Neural cell (in vitro differentiated cells): ENCODE data around the gene EDA. TPM values are rescaled to one million over a fixed set of nuclear protein-coding genes. Genes with fewer than 3 reads are reported as not detected.

Experiments used
- H2AFZ ChIP-seq: fragments of 200-600, 300-800 bp; sonication (generic), shearing (Covaris generic); 2 replicates; pipeline ENCODE4 v1.6.0; 2014; ENCODE audit warnings: low read depth, mild to moderate bottlenecking, antibody characterized with exemption, low read length, moderate library complexity
- H3F3A ChIP-seq: fragments of 200-600 bp; shearing (Covaris generic); 2 replicates; pipeline ENCODE4 v1.6.1; 2016; ENCODE audit warnings: mild to moderate bottlenecking, moderate library complexity, mixed read lengths, antibody characterized with exemption, low read length; ENCODE audit not compliant: insufficient read depth, poor library complexity, severe bottlenecking
- H3K27ac ChIP-seq: fragments of 200-600, 300-800 bp; sonication (generic), shearing (Covaris generic); 2 replicates; pipeline ENCODE4 v1.5.1; 2014; ENCODE audit warnings: mild to moderate bottlenecking, low read length, moderate library complexity
- H3K27me3 ChIP-seq: fragments of 300-800, 200-600 bp; sonication (generic), shearing (Covaris generic); 2 replicates; pipeline ENCODE4 v1.6.0; 2014; ENCODE audit warnings: mild to moderate bottlenecking, low read depth, low read length, moderate library complexity; ENCODE audit not compliant: insufficient read depth
- H3K36me3 ChIP-seq: fragments of 300-800, 200-600 bp; sonication (generic), shearing (Covaris generic); 2 replicates; pipeline ENCODE4 v1.5.1; 2014; ENCODE audit warnings: mild to moderate bottlenecking, antibody characterized with exemption, low read length, moderate library complexity; ENCODE audit not compliant: insufficient read depth
- H3K4me2 ChIP-seq: fragments of 300-800, 200-600 bp; sonication (generic), shearing (Covaris generic); 2 replicates; pipeline ENCODE4 v1.6.0; 2014; ENCODE audit warnings: mild to moderate bottlenecking, low read length
- H3K4me3 ChIP-seq: fragments of 300-800, 200-600 bp; sonication (generic), shearing (Covaris generic); 2 replicates; pipeline ENCODE4 v1.5.1; 2014; ENCODE audit warnings: mild to moderate bottlenecking, low read length, moderate library complexity
- H3K79me2 ChIP-seq: fragments of 200-600 bp; shearing (Covaris generic); replicated peaks from 2 replicates; pipeline ENCODE4 v1.6.0; 2014; ENCODE audit warnings: mild to moderate bottlenecking, low read length, moderate library complexity; ENCODE audit not compliant: insufficient read depth
- H3K9ac ChIP-seq: fragments of 300-800, 200-600 bp; sonication (generic), shearing (Covaris generic); 2 replicates; pipeline ENCODE4 v1.6.1; 2016; ENCODE audit warnings: mild to moderate bottlenecking, low read length, mixed read lengths
- H3K9me2 ChIP-seq: fragments of 200-600 bp; shearing (Covaris generic); 2 replicates; pipeline ENCODE4 v1.6.1; 2016; ENCODE audit warnings: mild to moderate bottlenecking, low read length, mixed read lengths; ENCODE audit not compliant: insufficient read depth
- H3K9me3 ChIP-seq: fragments of 200-600, 300-800 bp; sonication (generic), shearing (Covaris generic); 2 replicates; pipeline ENCODE4 v1.6.1; 2016; ENCODE audit warnings: mild to moderate bottlenecking, mixed run types, low read length, moderate library complexity, mixed read lengths
- H4K20me1 ChIP-seq: fragments of 200-600 bp; shearing (Covaris generic); 2 replicates; pipeline ENCODE4 v1.6.1; 2016; ENCODE audit warnings: mild to moderate bottlenecking, mixed run types; ENCODE audit not compliant: insufficient read depth
- CTCF ChIP-seq: fragments of 450-650 bp; IDR thresholded peaks from 2 replicates; pipeline ENCODE4 v1.5.1; 2014; ENCODE audit warnings: antibody characterized with exemption, mild to moderate bottlenecking, moderate library complexity; ENCODE audit not compliant: poor library complexity, severe bottlenecking
- EP300 ChIP-seq: fragments of 450-650 bp; conservative IDR thresholded peaks from 2 replicates; pipeline ENCODE4 v1.6.1; 2014; ENCODE audit warnings: antibody characterized with exemption, mild to moderate bottlenecking, moderate library complexity; ENCODE audit not compliant: poor library complexity, severe bottlenecking
- EZH2 ChIP-seq: fragments of 200-600, 300-800 bp; shearing (Covaris generic), sonication (generic); IDR thresholded peaks from 2 replicates; pipeline ENCODE4 v1.6.1; 2014; ENCODE audit warnings: antibody characterized with exemption, low read length, borderline replicate concordance, mild to moderate bottlenecking; ENCODE audit not compliant: insufficient read depth, poor library complexity, severe bottlenecking
- MXI1 ChIP-seq: fragments of 450-650 bp; conservative IDR thresholded peaks from 2 replicates; pipeline ENCODE4 v1.6.1; 2014; ENCODE audit warnings: antibody characterized with exemption, mild to moderate bottlenecking; ENCODE audit not compliant: poor library complexity, severe bottlenecking
- POLR2AphosphoS5 ChIP-seq: IDR thresholded peaks from 2 replicates; pipeline ENCODE4 v1.6.1; 2012
- RAD21 ChIP-seq: fragments of 450-650 bp; conservative IDR thresholded peaks from 2 replicates; pipeline ENCODE4 v1.6.1; 2014; ENCODE audit warnings: antibody characterized with exemption, mild to moderate bottlenecking, moderate library complexity
- SMC3 ChIP-seq: fragments of 450-650 bp; conservative IDR thresholded peaks from 2 replicates; pipeline ENCODE4 v1.6.1; 2014; ENCODE audit warnings: antibody characterized with exemption, mild to moderate bottlenecking, moderate library complexity; ENCODE audit not compliant: poor library complexity
- TAF1 ChIP-seq: IDR thresholded peaks from 2 replicates; pipeline ENCODE4 v1.6.1; 2012; ENCODE audit warnings: low read depth
- polyA plus RNA-seq: library from polyadenylated mRNA; depleted of rRNA; stranded (reverse); fragments of >200 nt; gene quantifications from 2 replicates; pipeline ENCODE4 v1.2.3, GENCODE V29; 2014
- TF ChIP-seq, protein P1 (sequence below): IDR thresholded peaks from 2 replicates; pipeline ENCODE4 v1.6.1; 2012; ENCODE audit warnings: borderline replicate concordance

Gene EDA
- polyA plus RNA-seq, 1 donor from 2014 or later: 1.1 TPM

- TF ChIP-seq EZH2 (no peak), TAF1 (no peak), MXI1 (no peak), POLR2AphosphoS5 (no peak), RAD21 (no peak), CTCF (no peak), SMC3 (no peak), EP300 (no peak)
- TF ChIP-seq, protein P1, sequence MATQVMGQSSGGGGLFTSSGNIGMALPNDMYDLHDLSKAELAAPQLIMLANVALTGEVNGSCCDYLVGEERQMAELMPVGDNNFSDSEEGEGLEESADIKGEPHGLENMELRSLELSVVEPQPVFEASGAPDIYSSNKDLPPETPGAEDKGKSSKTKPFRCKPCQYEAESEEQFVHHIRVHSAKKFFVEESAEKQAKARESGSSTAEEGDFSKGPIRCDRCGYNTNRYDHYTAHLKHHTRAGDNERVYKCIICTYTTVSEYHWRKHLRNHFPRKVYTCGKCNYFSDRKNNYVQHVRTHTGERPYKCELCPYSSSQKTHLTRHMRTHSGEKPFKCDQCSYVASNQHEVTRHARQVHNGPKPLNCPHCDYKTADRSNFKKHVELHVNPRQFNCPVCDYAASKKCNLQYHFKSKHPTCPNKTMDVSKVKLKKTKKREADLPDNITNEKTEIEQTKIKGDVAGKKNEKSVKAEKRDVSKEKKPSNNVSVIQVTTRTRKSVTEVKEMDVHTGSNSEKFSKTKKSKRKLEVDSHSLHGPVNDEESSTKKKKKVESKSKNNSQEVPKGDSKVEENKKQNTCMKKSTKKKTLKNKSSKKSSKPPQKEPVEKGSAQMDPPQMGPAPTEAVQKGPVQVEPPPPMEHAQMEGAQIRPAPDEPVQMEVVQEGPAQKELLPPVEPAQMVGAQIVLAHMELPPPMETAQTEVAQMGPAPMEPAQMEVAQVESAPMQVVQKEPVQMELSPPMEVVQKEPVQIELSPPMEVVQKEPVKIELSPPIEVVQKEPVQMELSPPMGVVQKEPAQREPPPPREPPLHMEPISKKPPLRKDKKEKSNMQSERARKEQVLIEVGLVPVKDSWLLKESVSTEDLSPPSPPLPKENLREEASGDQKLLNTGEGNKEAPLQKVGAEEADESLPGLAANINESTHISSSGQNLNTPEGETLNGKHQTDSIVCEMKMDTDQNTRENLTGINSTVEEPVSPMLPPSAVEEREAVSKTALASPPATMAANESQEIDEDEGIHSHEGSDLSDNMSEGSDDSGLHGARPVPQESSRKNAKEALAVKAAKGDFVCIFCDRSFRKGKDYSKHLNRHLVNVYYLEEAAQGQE: no peak
- Histone ChIP-seq H3K9me2 (no peaks in the 10 kb centered on the region), H2AFZ (no peak overlapping the region), H3K9ac (no peak overlapping the region), H3K36me3 (no peaks in the 10 kb centered on the region), H3K79me2 (no peaks in the 10 kb centered on the region), H3F3A (no peaks in the 10 kb centered on the region), H3K27ac (no peak overlapping the region), H3K27me3 (no peaks in the 10 kb centered on the region), H3K9me3 (no peaks in the 10 kb centered on the region), H3K4me3 (no peak overlapping the region), H3K4me2 (no peak overlapping the region), H4K20me1 (no peaks in the 10 kb centered on the region)
Observed at GRCh38 chrX:69605521-69605920, 10.4 kb upstream of the EDA start.

DNA sequence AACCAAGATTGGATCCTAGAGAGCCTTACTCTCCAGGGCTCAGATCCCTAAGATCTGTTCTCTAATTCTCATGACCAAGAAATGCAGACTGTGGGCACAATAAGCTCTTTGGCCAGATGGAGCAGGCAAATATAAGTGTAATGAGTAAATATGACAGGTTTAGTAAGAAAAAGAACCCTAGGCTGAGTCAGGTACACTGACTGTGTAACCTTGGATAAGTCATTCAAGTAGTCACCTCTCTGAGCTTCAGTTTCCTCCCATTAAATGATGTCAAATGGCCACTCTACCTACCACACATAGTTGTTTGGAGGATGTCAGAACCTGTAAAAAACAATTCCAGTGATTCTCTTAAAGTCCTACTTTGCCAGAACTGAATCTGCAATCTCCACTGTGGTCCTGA is 8.3 kb upstream of the EDA start:
- no peaks in the 10 kb centered on the region for H3K9me3 ChIP-seq
- no peak overlapping the region for H3K9ac ChIP-seq
- H3K9me2 ChIP-seq: no peaks in the 10 kb centered on the region
- no peak overlapping the region for H2AFZ ChIP-seq
- no peak overlapping the region for H3K4me3 ChIP-seq
- TF ChIP-seq RAD21 (no peak), CTCF (no peak), EZH2 (no peak), TAF1 (no peak), POLR2AphosphoS5 (no peak), EP300 (no peak), SMC3 (no peak), MXI1 (no peak)
- TF ChIP-seq, protein P1: no peak
- no peaks in the 10 kb centered on the region for H3K79me2 ChIP-seq
- no peak overlapping the region for H3K27ac ChIP-seq
- no peaks in the 10 kb centered on the region for H3K27me3 ChIP-seq
- H3F3A ChIP-seq: no peaks in the 10 kb centered on the region
- H3K36me3 ChIP-seq: no peaks in the 10 kb centered on the region
- no peaks in the 10 kb centered on the region for H4K20me1 ChIP-seq
- H3K4me2 ChIP-seq: no peak overlapping the region
